Measurements from ENCODE around the gene FHIT.

DNA sequence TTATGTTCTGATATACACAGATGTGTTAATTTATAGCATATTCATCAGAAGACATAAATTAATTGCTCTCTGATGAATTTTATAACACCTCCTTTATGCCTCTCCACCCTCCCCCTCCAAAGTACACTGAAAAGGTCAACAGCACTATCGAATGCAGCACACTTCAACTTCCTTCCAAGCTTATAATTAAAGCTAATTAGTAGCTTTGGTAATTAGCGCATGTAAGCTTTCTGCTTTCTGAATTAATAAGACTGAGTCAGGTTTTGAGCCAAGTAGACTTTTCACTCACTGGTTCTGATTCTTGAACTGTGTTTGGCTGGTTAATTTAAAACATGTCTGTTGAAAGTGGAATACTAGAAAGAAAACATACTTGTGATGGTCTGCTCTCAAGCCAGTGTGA lies 1440.6 kb downstream of the FHIT start:
- TF ChIP-seq EZH2 (IDR thresholded peaks at IDR 0.05; ENCODE audit: insufficient read depth, poor library complexity, severe bottlenecking) (no peak), EZH2phosphoT487 (IDR thresholded peaks at IDR 0.05; ENCODE audit: insufficient read depth, low read depth) (no peak)

Measured in GM23248 (cell line).